GM19455 (cell line): ENCODE data around the gene ARHGAP24.

ENCODE experiments used
- ATAC-seq: cut with Tn5 transposase; IDR thresholded peaks from one replicate; pipeline ENCODE4 v1.9.1; 2021; ENCODE audit not compliant: unreplicated experiment

Gene ARHGAP24

GRCh38 chr4:85733798-85734197, 258.8 kb downstream of the ARHGAP24 start:
- ATAC-seq = no peak

DNA sequence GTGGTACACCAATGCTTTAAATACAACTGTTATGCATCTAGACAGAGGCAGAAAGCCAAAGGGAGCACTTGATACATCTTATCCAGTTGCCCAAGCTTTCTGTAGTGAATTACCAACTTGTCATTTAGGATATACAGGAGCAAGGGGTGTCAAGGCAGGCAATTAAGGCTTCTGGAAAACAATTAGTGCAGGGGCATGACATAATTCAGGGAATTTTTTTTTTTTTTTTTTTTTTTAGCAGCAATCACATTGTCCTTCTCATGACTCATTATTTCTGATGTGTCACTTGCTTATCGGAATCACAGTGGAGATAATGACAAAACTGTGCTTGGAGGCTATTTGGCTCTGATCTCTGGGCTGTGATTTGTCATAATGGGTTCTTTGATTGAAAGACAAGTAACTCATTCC, 259.5 kb downstream of the ARHGAP24 start:
- ATAC-seq = no peak

DNA sequence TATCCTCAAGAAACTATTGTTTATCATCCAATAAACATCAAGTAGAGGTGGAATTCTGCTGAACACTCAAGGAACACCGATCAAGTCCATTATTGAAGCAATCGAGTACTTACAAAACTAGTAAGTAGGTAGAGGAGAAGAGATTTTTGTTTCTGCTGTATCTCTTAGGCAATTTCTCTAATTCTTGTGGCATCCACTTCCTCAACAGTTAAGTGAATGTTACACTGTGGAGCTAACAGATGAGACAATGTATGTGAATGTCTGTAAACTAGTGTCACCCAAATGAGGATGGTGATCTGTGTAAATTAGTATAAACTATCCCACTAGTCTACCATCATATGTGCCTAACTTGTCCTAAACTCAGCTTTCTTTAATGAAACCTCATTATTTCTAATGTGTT, 261.6 kb downstream of the ARHGAP24 start:
- no peak for ATAC-seq

GRCh38 chr4:85737254-85737653, 262.3 kb downstream of the ARHGAP24 start:
- no peak for ATAC-seq

DNA sequence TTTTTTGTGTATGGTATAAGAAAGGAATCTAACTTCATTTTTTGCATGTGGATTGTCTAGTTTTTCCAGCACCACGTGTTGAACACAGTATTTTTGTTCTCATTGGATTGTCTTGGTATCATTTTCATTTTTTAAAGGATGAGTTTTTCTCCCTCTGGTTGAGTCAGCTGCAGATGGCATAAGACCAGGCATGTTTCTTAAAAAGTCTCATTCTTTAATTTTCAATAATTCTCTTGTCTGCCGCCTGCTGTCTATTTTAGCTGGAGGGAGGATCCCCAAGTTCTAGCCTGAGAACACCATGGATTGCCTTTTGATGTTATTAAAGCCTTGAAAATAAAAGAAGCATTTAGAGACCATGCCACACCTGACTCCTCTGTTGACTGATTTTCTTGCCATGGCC, 263.8 kb downstream of the ARHGAP24 start:
- ATAC-seq = no peak

GRCh38 chr4:85740431-85740861, 265.5 kb downstream of the ARHGAP24 start:
- no peak for ATAC-seq

GRCh38 chr4:85741381-85741780, 266.4 kb downstream of the ARHGAP24 start:
- ATAC-seq = no peak

DNA sequence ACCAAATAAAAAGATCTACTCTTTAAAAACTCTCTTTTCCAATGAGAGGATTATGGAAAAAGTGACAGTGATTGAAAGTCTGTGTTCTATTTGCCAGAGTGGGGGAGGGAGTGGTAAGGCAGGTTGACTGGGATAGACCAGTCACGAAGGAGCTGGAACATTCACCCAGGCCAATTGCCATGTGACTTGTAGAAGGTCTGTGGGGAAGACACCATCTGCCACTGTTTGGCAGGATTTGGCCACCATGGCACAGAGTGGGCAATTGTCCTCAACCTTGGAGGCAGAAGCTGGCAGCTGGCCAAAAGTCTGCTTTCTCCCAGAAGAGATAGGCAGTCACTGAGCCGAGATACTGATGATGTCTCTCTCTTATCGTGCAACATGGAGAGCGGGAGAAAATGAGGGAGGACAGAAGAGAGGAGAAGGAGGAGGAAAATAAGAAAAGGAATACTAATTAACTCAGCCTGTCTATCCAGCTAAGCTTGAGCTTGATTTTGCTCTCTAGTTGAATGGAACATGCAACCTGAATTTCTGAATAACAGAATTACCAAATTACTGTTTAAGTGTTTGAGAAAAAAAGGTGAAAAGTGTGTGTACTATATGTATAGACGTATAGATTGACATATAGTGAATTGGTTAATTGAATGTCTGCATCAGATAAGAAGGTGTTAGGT, 267.1 kb downstream of the ARHGAP24 start:
- ATAC-seq = no peak

GRCh38 chr4:85744950-85745349, 270.0 kb downstream of the ARHGAP24 start:
- ATAC-seq = no peak

DNA sequence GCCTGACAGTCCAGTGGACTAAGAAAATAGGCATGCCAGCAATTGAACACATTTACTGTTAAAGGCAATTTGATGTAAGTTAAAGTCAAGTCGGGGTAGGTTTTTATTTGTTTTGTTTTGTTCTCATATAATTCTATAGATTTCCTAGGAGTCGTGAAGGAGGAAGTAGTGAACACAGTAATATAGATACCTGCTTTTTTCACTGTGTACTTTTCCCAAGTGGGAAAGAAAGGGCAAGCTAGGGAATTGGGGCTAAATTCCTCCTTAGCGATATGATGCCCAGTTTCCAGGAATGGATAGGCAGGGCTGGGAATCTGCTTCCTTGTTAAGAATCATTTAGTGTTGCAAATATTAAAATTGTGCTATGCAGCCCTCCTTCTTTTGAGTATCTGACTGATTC, 271.0 kb downstream of the ARHGAP24 start:
- no peak for ATAC-seq

- peak; percentile 72 for ATAC-seq
Observed at GRCh38 chr4:85747882-85748491, 273.0 kb downstream of the ARHGAP24 start.

DNA sequence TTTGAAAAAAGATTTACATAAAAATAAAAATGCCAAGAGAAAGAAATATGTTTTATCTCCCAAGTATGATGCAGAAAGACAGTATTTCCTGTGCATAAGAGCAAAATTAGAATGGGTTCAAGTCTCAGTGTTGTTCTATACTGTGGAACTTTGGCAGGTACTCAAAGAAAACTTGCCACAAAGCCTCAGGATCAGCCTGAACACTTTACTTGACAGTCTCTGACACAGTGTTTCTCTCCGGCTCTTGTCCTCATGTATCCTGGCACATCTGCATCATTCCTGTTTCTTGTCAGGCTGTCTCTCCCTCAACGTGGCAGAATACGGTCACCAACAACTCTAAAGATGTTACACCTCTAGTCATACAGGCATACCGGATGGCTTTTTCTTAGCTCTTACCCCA, 273.7 kb downstream of the ARHGAP24 start:
- ATAC-seq = no peak

GRCh38 chr4:85751866-85752265, 276.9 kb downstream of the ARHGAP24 start:
- no peak for ATAC-seq

GRCh38 chr4:85755285-85755684, 280.3 kb downstream of the ARHGAP24 start:
- ATAC-seq = no peak

DNA sequence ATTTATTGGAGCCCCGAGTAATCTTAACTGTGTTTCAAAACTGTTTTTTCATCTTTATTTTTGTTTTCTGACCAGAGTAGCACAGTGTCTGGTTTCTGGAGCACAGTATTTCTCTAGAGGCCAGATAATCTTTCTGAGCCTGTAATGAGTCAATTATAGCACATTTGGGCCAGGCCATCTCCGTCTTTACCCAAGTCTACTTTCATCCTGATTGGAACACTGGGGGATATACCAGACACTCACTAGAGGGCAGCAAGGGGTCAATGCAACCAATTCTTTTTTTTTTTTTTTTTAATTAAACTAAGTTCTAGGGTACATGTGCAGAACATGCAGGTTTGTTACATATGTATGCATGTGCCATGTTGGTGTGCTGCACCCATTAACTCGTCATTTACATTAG, 282.0 kb downstream of the ARHGAP24 start:
- no peak for ATAC-seq

GRCh38 chr4:85759388-85759787, 284.4 kb downstream of the ARHGAP24 start:
- no peak for ATAC-seq

GRCh38 chr4:85760511-85760910, 285.6 kb downstream of the ARHGAP24 start:
- ATAC-seq = no peak

- ATAC-seq = no peak
Observed at GRCh38 chr4:85761803-85762528, 287.0 kb downstream of the ARHGAP24 start.

- no peak for ATAC-seq
Observed at GRCh38 chr4:85762529-85762871, 287.6 kb downstream of the ARHGAP24 start.

GRCh38 chr4:85763202-85763601, 288.3 kb downstream of the ARHGAP24 start:
- ATAC-seq = no peak

- ATAC-seq = no peak
Observed at GRCh38 chr4:85767649-85768048, 292.7 kb downstream of the ARHGAP24 start.

- no peak for ATAC-seq
Observed at GRCh38 chr4:85769009-85769408, 294.1 kb downstream of the ARHGAP24 start.
